HG03175 (cell line): Measurements from ENCODE around the gene KCTD1.

ENCODE experiments used
- ATAC-seq: cut with Tn5 transposase; IDR thresholded peaks from one replicate; pipeline ENCODE4 v1.9.1; 2021; ENCODE audit warnings: mild to moderate bottlenecking, moderate library complexity; ENCODE audit not compliant: unreplicated experiment

KCTD1 gene

DNA sequence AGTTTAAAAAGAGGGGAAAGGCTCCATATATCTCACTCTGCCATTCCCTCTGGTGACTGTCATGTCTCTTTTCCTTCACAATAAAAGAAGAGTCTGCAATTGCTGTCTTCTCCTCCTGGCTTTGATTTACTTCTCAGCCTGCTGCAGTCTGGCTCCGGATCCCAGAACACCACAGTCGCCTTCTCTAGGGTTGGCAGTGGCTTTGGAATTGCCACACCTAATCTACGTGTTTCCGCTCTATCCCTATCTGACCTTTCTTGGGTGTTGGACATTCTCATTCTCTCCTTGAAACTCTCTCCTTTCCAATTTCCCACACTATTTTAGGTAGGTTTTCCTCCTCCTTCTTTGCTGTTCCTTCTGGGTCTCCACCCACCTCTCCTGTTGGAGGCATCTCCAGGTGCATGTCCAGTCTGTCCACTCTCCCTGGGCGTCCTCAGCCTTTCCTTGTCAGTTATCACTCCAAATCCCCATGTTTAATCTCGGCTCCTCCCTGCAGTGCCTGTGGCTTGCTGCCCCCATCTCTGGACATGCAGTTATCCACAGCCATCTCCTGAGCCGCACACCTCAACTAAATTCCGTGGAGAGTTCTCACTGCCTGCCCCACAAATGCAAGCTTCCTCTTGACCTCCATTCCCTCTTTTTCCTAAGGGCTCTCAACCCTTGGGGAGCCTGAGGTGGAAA is 112.8 kb downstream of the KCTD1 start:
- ATAC-seq: no peak

DNA sequence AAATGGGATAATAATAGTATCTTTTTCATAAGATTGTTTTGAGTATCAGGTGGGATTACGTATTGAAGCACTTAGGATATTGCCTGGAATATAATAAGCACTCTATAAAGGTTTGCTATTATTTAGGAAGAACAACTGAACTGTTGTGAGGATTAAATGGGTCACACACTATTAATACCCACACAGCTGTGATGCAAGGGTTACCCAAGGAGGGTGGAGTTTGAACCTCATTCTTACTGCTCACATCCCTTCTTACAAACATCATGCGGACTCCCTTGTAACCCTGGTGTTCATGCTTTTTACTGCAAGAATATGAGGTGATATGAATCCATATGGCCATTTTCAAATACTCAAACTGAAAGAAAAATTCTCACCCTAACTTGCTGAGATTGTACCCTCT is 113.5 kb downstream of the KCTD1 start:
- ATAC-seq: no peak

DNA sequence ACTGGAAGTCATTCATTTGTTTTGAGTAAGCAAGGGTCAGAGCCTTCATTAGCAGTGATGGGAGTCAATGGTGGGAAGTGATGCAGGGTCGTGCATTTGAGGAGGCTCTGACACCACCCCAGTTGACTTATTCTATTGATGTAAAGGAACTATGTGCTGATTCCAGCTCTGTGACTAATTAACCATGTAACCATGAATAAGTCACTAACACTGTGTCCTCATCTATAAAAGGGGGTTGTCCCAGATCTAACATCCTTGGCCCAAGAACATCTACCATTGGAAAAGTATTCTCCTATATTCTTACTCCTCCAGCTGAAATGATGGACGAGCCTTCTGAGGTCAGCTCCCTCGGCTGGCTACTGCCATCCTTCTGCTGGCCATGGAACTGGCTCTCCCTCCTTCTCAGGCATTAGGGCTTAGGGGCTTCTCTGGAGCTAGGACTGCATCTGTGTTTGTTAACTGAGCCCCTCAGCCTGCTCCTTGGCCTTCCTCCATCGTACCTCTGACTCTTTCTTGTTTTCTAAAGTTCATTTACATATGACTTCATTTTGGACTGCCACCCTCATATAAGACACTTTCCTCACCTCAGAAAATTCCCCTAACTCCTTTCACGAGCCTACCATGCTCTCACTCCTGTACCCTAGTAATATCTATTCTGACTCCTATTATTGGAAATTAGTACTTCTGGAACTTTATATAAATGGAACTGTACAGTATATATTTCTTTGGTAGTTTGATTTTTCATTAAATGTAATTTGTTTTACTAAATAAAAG is 115.5 kb downstream of the KCTD1 start:
- ATAC-seq: no peak

DNA sequence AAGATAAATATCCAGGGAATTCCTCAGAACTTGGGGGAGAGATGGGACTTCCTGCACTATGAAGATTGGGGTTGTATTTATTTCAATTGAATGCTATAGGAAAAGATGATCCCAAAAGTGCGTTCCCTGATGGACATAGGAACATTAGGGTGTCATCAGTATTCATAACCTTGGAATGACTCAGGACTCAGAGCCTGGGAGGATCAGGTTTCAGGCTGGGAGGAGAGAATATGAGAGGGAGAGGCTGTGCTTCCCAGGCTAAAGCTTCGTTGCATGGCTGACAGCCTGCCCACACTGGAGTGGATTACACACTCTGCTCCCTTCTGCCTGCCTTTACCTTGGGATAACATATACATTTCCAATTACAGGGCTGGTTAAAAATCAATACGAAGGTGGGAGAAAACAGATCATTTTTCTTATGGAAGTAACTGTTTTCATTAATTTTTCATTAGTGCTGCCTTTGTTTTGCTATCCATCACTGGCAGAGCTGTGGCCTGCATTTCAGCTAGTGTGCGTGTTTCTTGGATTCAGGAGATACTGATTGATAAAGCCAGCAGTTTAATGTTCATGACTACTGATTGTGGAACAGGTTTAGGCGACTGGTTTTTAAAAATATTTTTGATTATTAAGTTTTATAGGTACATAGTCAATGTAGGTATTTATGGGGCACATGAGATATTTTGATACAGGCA is 118.7 kb downstream of the KCTD1 start:
- no peak for ATAC-seq

DNA sequence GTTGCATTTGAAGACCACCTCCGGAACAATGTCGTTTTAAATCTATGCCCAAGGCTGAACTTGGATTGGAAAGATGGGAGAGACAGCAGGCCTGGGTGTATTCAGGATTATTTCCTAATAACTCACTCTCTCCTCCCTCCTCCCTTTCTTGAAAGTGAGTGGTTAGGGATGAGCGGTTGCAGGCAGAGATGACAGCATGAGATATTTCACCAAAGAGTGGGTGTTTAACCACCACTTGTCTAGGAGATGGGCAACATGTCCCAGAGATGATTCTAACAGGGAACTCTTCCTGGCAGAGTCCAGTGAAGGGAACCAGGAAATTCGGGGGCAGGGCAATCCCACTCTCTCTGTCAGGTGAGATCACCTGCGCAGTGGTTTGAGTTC is 123.2 kb downstream of the KCTD1 start:
- ATAC-seq: no peak

GRCh38 chr18:26424428-26425147 is 123.8 kb downstream of the KCTD1 start:
- ATAC-seq: peak; percentile 40

- ATAC-seq: peak; percentile 61
Measured at GRCh38 chr18:26422472-26423162, 125.7 kb downstream of the KCTD1 start.

GRCh38 chr18:26421931-26422330 is 126.4 kb downstream of the KCTD1 start:
- no peak for ATAC-seq

GRCh38 chr18:26421503-26421902 is 126.8 kb downstream of the KCTD1 start:
- no peak for ATAC-seq

- no peak for ATAC-seq
Measured at GRCh38 chr18:26419746-26420145, 128.6 kb downstream of the KCTD1 start.

DNA sequence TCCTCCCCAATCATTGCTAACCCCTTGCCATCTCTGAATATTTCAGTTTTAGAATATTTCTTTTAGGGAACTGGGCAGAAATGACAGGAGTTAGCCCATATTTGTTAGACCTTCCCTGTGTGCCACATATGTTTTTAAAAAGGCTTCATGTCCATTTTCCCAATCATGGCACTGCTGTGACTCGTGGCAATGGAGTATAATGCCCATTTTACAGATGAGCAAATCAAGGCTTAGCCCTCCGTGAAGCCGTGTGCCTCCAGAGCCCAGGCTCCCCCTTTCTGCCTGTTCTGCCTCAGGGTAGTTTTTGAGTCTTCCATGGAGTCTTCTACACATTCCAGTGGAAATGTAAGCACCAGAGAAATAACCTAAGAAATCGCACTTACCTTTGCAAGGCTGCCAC is 130.1 kb downstream of the KCTD1 start:
- ATAC-seq: no peak

DNA sequence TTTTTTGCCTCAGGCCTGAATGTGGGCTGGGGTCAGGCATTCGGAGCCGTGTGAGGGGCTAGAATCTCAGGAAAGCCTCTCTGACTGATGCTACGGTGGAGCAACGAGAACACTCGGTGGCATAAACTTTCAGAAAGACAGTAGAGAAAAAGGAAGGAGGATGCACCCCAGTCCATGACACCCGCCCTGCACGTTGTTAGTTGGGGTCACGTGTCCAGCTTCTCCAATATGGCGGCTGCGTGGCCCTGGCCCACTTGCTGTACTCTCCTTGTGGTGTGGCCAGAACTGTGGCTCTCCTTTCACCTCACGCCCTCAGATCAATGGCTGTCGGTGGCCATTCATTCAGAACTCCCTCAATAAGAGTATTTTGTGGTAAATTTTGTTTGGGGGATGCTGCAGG is 131.2 kb downstream of the KCTD1 start:
- no peak for ATAC-seq

- ATAC-seq: no peak
Measured at GRCh38 chr18:26416652-26417150, 131.7 kb downstream of the KCTD1 start.

GRCh38 chr18:26415631-26416030 is 132.7 kb downstream of the KCTD1 start:
- no peak for ATAC-seq

DNA sequence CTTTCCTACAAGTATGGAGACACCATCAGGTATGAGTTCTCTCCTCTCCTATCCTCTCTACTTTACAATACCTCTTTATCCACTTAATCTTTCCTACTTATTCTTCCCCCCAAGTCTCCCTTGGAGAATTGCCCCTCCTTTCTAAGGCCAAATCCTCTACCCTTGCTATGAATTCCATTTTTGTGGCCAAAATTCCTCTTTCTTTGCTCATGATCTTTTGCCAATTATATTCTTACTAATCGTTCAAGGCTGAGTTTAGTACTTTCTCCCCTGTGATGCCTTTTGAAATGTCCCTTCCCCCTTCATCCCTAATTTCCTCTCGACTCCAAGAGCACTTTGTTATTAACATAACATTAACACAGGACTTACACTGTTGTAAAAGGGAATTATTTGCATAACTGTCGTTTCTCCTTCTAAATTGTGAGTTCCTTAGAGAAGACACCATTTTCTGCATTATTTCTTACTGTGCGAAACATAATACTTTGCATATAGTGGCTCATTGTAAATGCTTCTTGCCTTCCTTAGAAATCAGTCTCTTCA is 133.4 kb downstream of the KCTD1 start:
- no peak for ATAC-seq

DNA sequence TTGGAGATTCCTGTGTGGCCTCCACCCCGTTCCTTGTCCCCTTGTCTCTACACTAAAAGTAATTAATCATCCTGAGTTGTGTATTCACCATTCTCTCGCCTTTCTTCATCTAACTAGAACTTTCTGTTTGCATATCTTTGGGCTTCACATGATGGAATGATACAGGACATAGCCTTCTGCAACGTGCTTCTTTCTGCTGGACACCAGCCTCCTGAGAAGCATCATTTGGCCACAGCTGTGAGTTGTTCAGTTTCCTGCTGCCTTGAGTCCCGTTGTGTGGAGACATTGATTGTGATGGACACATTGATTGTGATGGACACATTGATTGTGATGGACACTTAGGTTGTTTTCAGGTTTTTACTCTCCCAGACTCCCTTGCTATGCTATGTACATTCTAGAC is 139.3 kb downstream of the KCTD1 start:
- ATAC-seq: no peak

GRCh38 chr18:26407736-26408601 is 140.4 kb downstream of the KCTD1 start:
- no peak for ATAC-seq

DNA sequence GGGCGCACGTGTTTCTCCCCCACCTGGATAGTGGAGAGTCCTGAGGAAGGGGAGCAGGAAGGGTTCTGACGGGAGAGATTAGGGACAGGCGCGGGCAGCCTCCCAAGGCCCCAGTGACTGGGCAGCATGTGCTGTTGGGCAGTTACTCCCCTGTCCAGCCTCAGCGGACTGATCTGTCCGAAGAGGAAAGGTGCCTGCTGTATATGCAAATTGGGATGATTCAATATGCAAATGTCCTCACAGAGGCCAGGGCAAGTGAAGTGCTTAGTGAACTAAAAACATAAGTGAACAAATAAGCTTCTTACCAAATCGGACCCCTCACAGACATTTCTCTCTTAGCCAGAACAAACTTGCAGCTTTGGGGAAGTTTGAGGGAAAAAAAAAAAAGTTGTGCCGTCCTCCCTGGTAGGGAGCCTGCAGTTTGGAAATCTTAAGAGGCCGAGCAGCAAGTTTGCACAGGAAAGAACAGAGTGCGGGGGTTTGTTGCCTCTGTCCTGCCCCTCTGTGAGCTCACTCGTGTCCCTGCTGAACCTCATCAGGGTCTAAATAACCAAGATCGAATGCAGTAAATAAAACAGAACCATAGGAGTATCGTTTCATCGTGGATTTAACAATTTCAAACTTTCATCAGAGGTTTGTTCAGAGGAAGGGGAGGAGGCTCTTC is 141.4 kb downstream of the KCTD1 start:
- ATAC-seq: no peak

GRCh38 chr18:26406324-26406723 is 142.0 kb downstream of the KCTD1 start:
- ATAC-seq: no peak
